Measurements from ENCODE around the gene LHX4. TPM values are rescaled to one million over a fixed set of nuclear protein-coding genes. Genes with fewer than 3 reads are reported as not detected.

LHX4 gene
- total RNA-seq, 3 donors from 2014 or later: 0.41 to 2.5 (median 0.89) TPM

DNA sequence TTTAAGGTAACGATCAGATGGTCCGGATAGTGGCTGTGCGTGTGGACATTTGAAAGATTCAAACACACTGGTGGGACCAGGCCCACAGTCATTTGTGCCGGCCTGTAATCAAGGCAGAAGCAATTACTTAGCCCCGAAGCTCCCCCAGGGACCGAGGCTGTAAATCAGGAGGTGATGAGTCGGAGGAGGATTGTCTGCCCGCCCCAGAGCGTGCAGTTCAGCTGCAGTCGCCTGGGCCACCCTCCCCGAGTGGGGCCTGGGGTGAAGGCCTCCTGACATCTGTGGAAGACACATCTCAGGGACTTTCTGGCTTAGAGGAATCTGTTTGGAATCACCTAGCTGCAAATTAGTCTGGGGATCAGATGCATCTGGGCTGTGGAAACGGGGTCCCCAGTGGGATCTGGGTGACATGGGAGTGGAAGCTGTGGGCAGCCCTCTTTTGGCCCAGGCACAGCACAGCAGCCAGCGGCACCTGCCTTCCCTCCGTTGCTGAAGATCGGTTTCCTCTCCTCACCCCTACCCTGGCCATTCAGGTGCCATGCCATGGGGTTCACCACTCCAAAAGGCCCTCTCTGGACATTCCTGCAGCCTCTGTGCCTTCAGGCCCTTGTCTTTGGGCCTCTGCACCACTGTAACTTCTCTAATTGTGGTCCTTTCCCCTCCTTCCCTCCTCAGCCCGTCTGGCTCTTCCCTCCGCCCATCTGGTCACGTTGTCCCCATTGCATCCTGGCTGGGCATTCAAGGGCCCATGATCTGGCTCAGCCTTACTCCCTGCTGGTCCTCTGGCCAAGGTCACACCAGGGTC, 25.7 kb downstream of the LHX4 start:
- H3K36me3 ChIP-seq (ENCODE audit: low read depth): no peaks in the 10 kb centered on the region
- H3K4me3 ChIP-seq: no peak overlapping the region
- ATAC-seq (no peak), DNase-seq (no peak)
- intact Hi-C loops (cut with DNase I, micrococcal nuclease): no loop called here
- TF ChIP-seq, protein P1, sequence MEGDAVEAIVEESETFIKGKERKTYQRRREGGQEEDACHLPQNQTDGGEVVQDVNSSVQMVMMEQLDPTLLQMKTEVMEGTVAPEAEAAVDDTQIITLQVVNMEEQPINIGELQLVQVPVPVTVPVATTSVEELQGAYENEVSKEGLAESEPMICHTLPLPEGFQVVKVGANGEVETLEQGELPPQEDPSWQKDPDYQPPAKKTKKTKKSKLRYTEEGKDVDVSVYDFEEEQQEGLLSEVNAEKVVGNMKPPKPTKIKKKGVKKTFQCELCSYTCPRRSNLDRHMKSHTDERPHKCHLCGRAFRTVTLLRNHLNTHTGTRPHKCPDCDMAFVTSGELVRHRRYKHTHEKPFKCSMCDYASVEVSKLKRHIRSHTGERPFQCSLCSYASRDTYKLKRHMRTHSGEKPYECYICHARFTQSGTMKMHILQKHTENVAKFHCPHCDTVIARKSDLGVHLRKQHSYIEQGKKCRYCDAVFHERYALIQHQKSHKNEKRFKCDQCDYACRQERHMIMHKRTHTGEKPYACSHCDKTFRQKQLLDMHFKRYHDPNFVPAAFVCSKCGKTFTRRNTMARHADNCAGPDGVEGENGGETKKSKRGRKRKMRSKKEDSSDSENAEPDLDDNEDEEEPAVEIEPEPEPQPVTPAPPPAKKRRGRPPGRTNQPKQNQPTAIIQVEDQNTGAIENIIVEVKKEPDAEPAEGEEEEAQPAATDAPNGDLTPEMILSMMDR (IDR thresholded peaks at IDR 0.05): no peak
- no peaks in the 10 kb centered on the region for H3K4me1 ChIP-seq (ENCODE audit: low read depth)
- H3K9me3 ChIP-seq: no peaks in the 10 kb centered on the region

DNA sequence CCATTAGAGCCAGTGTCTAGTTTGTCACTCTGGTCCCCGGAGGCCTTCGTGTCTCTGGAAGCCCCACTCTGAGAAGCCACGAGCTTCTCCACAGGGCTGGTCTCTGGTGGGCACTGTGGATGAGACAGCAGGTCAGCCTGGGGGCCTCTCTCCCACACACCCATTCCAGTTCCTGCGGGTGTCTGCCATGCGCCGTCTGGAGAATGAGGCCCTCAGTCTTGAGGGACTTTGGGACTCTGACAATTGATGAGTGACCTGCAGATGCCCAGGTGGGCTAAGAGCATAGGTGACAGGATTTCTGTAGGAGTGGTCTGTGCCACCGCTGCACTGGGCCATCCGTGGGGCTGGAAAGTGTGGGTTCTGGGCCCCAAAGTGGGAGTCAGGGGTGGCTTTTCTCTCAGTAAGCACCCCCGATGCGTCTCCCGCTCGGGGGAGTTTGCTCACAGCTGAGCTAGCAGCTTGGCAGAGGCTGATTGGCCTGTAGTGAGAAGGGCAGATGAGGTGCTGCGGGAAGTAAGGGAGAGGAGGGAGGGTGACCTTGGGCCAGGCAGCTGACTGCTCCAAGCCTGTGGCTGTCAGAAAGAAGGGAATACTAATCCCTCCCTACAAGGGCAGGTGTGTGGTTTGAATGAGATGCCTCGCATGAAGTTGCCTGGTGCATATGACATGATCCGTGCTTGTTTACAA, 26.4 kb downstream of the LHX4 start:
- DNase-seq (no peak), ATAC-seq (no peak)
- Histone ChIP-seq H3K9me3 (no peaks in the 10 kb centered on the region), H3K36me3 (ENCODE audit: low read depth) (no peaks in the 10 kb centered on the region), H3K4me1 (ENCODE audit: low read depth) (no peaks in the 10 kb centered on the region), H3K4me3 (no peak overlapping the region)
- TF ChIP-seq, protein P1 (IDR thresholded peaks at IDR 0.05): no peak
- intact Hi-C loops (cut with DNase I, micrococcal nuclease): no loop called here

DNA sequence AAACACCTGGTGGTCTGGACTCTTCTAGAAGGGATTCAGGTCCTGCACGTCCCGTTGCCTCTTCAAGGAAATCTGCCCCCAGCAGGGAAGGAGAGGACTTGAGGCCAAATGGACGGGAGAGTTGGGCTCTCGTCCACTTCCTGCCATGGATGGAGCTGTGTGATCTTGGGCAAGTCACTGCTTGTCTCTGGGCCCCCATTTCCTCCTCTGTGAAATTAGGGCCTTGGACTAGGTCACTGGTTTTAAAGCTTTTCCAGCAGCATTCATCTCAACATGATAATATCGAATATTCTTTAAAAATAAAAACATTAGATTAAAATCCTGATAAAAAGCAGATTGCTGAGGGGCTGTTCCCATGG, 26.9 kb downstream of the LHX4 start:
- no peak for DNase-seq
- no peaks in the 10 kb centered on the region for H3K9me3 ChIP-seq
- H3K36me3 ChIP-seq (ENCODE audit: low read depth): no peaks in the 10 kb centered on the region
- no peaks in the 10 kb centered on the region for H3K4me1 ChIP-seq (ENCODE audit: low read depth)
- TF ChIP-seq, protein P1 (IDR thresholded peaks at IDR 0.05): no peak
- no peak overlapping the region for H3K4me3 ChIP-seq
- no peak for ATAC-seq
- intact Hi-C loops (cut with DNase I, micrococcal nuclease): no loop called here

DNA sequence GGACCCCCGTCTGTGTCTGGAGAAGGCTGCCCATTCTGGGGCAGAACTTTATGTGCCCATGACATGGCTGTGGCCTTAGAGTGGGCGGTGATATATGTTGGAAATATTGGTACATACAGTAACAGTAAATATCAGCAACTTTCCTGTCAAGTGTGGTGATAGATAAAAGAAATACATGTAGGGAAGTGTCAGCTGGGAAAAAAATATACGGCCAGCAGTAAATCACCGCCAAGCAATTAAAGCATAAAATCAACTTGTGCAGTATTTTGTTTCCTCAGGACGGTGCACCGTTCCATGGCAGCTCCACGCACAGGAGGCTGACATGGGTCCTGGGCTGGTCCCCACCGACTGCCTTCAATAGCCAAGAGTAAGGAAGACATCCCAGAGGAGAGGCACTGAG, 27.4 kb downstream of the LHX4 start:
- no peak for DNase-seq
- Histone ChIP-seq H3K36me3 (ENCODE audit: low read depth) (no peaks in the 10 kb centered on the region), H3K4me1 (ENCODE audit: low read depth) (no peaks in the 10 kb centered on the region), H3K4me3 (no peak overlapping the region), H3K9me3 (no peaks in the 10 kb centered on the region)
- no peak for ATAC-seq
- intact Hi-C loops (cut with DNase I, micrococcal nuclease): no loop called here
- TF ChIP-seq, protein P1 (IDR thresholded peaks at IDR 0.05): no peak

DNA sequence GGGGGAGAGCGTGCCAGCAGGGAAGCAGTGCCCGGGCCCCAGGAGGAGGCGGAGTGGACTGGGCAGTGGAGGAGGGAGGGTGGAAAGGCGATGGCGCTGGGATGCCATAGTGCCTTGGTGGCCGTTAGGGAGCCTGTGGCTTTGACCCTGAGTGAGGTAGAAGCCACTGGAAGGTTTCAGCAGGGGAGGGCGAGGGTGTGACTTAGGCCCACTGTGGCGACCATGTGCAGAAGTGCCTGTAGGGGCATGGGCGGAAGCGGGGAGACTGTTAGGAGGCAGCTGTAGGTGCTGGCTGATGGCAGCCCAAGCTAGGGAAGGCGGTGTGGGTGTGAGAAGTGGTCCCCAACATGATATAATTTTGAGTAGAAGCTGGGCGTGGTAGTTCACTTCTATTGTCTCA, 28.2 kb downstream of the LHX4 start:
- H3K9me3 ChIP-seq: no peaks in the 10 kb centered on the region
- no peaks in the 10 kb centered on the region for H3K4me1 ChIP-seq (ENCODE audit: low read depth)
- no peak overlapping the region for H3K4me3 ChIP-seq
- DNase-seq (no peak), ATAC-seq (no peak)
- TF ChIP-seq, protein P1 (IDR thresholded peaks at IDR 0.05): no peak
- intact Hi-C loops (cut with DNase I, micrococcal nuclease): no loop called here
- no peaks in the 10 kb centered on the region for H3K36me3 ChIP-seq (ENCODE audit: low read depth)
